Lower leg skin (tissue), 4 donors: Measurements from ENCODE around the gene CNPPD1. TPM values are rescaled to one million over a fixed set of nuclear protein-coding genes. Genes with fewer than 3 reads are reported as not detected.
"Not testable (repeated sequence)": the region's sequence is repeated elsewhere in the genome, so short reads cannot be mapped to it uniquely, and the experiment has no call there.

Experiments used
- DNase-seq, 2 donors: peaks; one replicate each; pipeline ENCODE4 v3.0.0-alpha.2; 2019; ENCODE audit warnings: low spot score in 2 of 2
- H3K4me3 ChIP-seq: fragments of 200-600 bp; sonication (generic); 2 replicates; pipeline ENCODE4 v1.5.1; 2017; ENCODE audit warnings: mild to moderate bottlenecking, low read depth; ENCODE audit not compliant: poor library complexity, severe bottlenecking
- POLR2A ChIP-seq, 2 donors: fragments of 450-650 bp; IDR thresholded peaks; one replicate each; pipeline ENCODE4 v1.6.1; 2016 to 2017; ENCODE audit warnings: antibody characterized with exemption in 2 of 2, mild to moderate bottlenecking in 1 of 2, moderate library complexity in 1 of 2
- WGBS, 2 donors: methylation state at CpG; one replicate each; pipeline ENCODE4 v1.1.5; 2018; 5-methylcytosine and 5-hydroxymethylcytosine counted together
- intact Hi-C: fragments of 100-400 bp; cut with DNase I; formaldehyde crosslinking; loops from one replicate; pipeline ENCODE4 v1.15.0; 2023; ENCODE audit warnings: low total_unique reads
- total RNA-seq, 4 donors: library from RNA; depleted of rRNA; stranded (reverse); fragments of >200 nt; gene quantifications; one replicate each; pipeline ENCODE4 v1.1.0, GENCODE V29; 2016
- TF ChIP-seq, protein P1 (sequence below), 3 donors: fragments of 450-650 bp; IDR thresholded peaks; one replicate each; pipeline ENCODE4 v1.5.1; 2016; ENCODE audit warnings: antibody characterized with exemption in 3 of 3, mild to moderate bottlenecking in 3 of 3, moderate library complexity in 2 of 3

The CNPPD1 gene
- total RNA-seq, 4 donors from 2014 or later = 48.0 to 76.7 (median 66.9) TPM

DNA sequence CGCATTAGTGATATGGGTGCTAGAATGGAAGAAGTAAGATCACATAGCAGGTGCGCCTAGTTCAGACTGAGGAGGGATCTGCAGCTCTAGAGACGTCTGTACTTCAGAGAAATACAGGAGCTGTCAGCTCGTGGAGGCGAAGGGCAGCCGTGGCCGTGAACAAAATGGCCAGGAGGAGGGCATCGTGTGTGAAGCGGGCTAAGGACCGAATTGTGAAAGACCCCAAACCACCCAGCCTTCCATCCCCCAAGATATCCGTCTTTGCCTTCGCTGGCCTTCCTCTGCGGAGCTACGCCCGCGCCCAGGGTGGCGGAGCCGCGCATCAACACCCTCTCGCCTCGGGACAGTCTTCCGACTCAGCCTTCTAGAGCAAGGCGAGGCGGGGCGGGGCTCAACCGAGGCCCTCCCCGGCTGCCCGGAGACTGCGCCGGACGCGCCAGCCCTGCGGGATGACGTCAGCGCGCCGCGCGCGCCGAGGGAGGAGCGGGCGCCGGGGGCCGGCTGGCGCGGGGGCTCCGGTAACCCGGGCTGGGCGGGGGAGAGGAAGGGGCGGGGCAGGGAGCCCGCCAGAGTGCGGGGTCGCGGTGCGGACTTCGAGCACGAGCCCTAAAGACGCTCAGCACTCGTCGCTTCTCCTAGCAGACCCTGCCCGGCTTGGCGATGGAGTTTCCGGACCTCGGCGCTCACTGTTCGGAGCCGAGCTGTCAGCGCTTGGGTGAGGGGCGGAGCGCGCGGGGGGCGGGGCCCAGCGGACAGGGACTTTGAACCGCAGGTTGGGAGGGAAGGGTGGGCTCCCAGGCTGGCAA, 29.8 kb upstream of the CNPPD1 start, which contains the start of gene ZFAND2B:
Gene ZFAND2B (plus strand): TSS at position 455 of the 806 bp plus-strand sequence. CDS start 206 bp downstream, at position 661.
- TF ChIP-seq, protein P1, sequence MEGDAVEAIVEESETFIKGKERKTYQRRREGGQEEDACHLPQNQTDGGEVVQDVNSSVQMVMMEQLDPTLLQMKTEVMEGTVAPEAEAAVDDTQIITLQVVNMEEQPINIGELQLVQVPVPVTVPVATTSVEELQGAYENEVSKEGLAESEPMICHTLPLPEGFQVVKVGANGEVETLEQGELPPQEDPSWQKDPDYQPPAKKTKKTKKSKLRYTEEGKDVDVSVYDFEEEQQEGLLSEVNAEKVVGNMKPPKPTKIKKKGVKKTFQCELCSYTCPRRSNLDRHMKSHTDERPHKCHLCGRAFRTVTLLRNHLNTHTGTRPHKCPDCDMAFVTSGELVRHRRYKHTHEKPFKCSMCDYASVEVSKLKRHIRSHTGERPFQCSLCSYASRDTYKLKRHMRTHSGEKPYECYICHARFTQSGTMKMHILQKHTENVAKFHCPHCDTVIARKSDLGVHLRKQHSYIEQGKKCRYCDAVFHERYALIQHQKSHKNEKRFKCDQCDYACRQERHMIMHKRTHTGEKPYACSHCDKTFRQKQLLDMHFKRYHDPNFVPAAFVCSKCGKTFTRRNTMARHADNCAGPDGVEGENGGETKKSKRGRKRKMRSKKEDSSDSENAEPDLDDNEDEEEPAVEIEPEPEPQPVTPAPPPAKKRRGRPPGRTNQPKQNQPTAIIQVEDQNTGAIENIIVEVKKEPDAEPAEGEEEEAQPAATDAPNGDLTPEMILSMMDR (IDR thresholded peaks at IDR 0.05) = no peak
- TF ChIP-seq POLR2A (IDR thresholded peaks at IDR 0.05) = peak in 1 of 2 donors; percentile 70
- H3K4me3 ChIP-seq = peak within 1 kb of the TSS; percentile 50
- intact Hi-C loops = no loop called here
- WGBS, 2 donors = 1 to 2% methylated on average over 41 to 58 of the region's 76 CpGs
- peak; percentile 93 to 99 for DNase-seq

DNA sequence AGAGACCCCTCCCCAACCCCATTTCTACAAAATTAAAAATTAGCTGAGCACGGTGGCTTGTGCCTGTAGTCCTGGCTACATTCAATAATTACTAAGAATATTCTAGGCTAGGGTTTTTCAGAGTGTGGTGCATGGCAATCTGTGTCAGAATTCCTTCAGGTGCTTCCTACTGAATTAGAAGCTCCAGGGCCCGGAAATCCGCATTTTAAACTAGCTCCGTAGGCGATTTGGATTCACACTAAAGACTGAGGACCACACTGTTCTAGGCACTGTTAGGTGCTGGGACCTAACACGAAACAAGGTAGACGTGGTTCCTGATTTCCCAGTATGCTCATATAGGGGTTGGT, 29.2 kb upstream of the CNPPD1 start:
- peak in 1 of 2 donors; percentile 84 for DNase-seq
- no peak overlapping the region for H3K4me3 ChIP-seq
- 20 to 23% methylated on average over 7 of the region's 7 CpGs for WGBS, 2 donors
- TF ChIP-seq, protein P1 (IDR thresholded peaks at IDR 0.05) = no peak
- no peak for TF ChIP-seq POLR2A (IDR thresholded peaks at IDR 0.05)
- intact Hi-C loops = no loop called here

DNA sequence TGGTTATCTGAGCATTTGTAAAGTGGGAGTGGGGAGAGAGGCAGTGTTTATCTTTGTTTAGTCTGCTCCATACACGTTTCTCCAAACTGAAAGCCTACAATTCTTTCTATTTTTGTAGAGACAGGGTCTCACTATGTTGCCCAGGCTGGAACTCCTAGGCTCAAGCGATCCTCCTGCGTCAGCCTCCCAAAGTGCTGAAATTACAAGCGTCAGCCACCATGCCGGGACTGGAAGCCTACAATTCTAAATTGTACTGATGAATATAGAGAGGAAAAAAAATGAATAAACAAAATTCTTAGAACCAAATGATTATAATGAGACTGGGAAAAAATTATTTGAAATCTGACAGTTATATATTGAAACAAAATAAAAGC, 28.4 kb upstream of the CNPPD1 start:
- intact Hi-C loops = no loop called here
- WGBS, 2 donors = 84 to 87% methylated on average over 5 of the region's 5 CpGs

DNA sequence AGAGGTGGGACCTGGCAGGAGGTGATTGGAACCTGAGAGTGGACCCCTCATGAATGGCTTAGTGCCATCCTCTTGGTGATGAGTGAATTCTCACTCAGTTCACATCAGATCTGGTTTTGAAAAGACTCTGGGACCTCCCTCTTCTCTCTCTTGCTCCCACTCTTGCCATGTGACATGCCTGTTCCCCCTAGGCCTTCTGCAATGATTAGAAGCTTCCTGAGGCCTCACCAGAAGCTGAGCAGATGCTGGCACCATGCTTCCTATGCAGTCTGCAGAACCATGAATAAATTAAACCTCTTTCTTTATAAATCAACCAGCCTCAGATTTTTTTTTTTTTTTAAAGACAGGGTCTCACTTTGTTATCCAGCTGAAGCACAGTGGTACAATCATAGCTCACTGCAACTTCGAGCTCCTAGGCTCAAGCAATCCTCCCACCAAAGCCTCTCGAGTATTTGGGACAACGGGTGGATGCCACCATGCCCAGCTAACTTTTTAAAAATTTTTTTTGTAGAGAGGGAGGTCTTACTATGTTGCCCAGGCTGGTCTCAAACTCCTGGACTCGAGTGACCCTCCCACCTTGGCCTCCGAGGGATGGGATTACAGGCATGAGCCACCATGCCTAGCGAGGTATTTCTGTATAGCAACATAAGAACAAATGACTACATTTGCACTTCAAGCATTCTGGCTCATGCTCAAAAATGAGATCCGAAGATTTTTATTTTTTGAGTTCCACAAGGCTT, 27.9 kb upstream of the CNPPD1 start:
- peak in 1 of 2 donors; percentile 17 for DNase-seq
- intact Hi-C loops = no loop called here
- H3K4me3 ChIP-seq = no peak overlapping the region
- WGBS, 2 donors = 86 to 90% methylated on average over 7 of the region's 7 CpGs
- TF ChIP-seq, protein P1 (IDR thresholded peaks at IDR 0.05) = no peak
- TF ChIP-seq POLR2A (IDR thresholded peaks at IDR 0.05) = no peak

More for the DNA sequence above, 28.4 kb upstream of the CNPPD1 start:
- peak in 1 of 2 donors; percentile 17 for DNase-seq
- no peak overlapping the region for H3K4me3 ChIP-seq
- no peak for TF ChIP-seq POLR2A (IDR thresholded peaks at IDR 0.05)
- TF ChIP-seq, protein P1 (IDR thresholded peaks at IDR 0.05) = no peak

DNA sequence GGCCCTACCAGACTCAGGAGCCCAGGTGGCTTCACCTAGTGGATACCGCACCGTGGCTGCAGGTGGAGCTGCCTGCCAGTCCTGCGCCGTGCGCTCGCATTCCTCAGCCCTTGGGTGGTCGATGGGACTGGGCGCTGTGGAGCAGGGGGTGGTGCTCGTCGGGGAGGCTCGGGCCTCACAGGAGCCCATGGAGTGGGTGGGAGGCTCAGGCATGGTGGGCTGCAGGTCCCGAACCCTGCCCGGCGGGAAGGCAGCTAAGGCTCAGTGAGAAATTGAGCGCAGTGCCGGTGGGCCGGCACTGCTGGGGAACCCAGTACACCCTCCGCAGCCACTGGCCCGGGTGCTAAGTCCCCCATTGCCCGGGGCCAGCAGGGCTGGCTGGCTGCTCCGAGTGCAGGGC, 24.6 kb upstream of the CNPPD1 start:
- WGBS, 2 donors = 75 to 93% methylated on average over 13 to 21 of the region's 21 CpGs
- H3K4me3 ChIP-seq, intact Hi-C loops: not testable (repeated sequence)
- DNase-seq = peak in 1 of 2 donors; percentile 58

DNA sequence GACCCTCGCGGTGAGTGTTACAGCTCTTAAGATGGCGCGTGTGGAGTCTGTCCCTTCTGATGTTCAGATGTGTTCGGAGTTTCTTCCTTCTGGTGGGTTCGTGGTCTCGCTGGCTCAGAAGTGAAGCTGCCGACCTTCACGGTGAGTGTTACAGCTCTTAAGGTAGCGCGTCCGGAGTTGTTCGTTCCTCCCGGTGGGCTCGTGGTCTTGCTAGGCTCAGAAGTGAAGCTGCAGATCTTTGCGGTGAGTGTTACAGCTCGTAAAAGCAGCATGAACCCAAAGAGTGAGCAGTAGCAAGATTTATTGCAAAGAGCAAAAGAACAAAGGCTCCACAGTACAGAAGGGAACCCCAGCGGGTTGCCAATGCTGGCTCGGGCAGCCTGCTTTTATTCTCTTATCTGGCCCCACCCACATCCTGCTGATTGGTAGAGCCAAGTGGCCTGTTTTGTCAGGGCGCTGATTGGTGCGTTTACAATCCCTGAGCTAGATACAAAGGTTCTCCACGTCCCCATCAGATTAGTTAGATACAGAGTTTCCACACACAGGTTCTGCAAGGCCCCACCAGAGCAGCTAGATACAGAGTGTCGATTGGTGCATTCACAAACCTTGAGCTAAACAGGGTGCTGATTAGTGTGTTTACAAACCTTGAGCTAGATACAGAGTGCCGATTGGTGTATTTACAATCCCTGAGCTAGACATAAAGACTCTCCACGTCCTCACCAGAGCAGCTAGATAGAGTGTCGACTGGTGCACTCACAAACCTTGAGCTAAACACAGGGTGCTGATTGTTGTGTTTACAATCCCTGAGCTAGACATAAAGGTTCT, 24.0 kb upstream of the CNPPD1 start:
- 77 to 80% methylated on average over 26 of the region's 26 CpGs for WGBS, 2 donors
- peak in 1 of 2 donors; percentile 45 for DNase-seq
- intact Hi-C loops = not testable (repeated sequence)

More for the DNA sequence above, 24.0 kb upstream of the CNPPD1 start:
- not testable (repeated sequence) for H3K4me3 ChIP-seq
